ENCODE results near the gene IKZF3. TPM values are rescaled to one million over a fixed set of nuclear protein-coding genes. Genes with fewer than 3 reads are reported as not detected.
A peak's percentile ranks its signal among the peaks of the same experiment; 100 is the strongest.

The IKZF3 gene
- total RNA-seq, 2 donors from 2014 or later: 0.11 to 0.18 TPM

DNA sequence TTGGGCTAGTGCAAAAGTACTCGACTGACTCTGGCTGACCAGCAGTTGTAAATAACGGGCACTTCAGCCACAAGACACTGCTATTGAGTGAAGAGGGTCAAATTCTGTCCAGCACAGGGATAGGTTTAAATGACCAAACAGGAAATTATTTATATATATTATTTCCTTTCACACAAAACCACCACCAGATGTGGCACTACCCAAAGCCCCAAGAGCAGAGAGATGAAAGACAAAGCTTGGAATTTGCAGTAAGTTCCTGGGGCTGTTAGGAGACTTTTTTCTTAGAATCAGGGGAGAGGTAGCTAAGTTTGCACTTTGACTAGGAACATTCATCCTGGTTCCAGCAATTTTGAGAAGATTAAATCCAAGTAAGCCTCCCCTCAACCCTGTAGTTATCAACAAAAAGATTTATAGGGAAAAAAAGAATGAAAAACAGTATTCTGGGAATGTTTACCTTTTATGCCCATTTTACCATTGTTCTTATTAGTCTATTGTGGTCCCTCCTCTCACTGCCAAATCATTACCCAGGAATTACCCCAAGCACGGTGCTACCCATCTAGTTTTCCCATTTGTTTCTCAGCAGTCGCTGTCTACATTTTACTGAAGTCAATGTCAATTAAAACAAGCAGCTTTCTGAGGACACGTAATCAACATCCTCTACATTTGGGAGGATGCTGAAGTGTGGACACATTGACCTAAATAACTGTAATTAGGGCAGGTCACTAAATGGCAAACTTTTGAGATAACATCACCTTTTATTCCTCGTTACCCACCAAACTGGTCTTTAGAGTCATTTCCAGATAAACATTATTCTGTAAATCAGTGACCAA lies 82.9 kb downstream of the IKZF3 start:
- H3K27ac ChIP-seq (ENCODE audit: low read depth, low read length): no peak overlapping the region
- H3K27me3 Mint-ChIP-seq (ENCODE audit: insufficient read depth): no peaks in the 10 kb centered on the region

DNA sequence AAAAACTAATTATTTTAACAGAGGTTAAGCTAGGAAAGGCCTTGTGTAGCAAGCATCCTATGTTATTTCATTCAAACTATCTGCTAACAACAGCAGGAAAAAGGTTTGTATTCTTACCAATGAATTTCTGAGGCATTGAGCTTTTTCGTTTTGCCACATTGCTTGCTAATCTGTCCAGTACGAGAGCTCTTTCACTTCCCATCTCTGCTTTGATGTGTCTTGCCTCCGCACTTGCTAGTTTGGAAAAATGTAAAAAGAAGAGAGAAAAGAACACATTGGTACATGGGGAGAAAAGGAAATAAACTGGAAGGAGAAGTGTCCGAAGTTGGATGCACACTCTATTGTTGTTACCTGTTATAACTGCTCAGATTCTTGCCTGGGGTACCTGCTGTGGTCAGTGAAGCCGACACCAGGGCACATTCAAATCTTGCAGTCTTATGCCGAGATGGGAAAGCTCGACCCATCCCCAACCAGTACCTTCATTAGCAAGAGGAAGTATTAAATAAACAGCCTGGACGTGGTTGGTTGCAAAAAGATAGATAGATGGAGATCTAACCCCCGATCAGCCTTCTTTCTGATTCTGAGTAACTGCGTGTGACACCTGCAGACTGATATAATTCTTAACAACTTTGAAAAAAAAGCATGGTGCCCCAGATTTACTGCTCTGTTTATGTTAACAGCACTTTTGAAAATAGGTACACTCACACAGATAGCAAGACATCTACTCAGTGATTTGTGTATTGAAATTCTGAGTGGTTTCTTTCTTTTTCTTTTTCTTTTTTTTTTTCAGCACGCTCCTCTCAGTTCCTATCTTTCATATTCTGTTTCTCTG lies 86.4 kb downstream of the IKZF3 start:
- Histone ChIP-seq H3K4me3 (ENCODE audit: low read length) (no peak overlapping the region), H3K4me1 (ENCODE audit: control insufficient read depth, insufficient read depth, low read length) (no peaks in the 10 kb centered on the region), H3K9ac (ENCODE audit: extremely low read depth, low read length, poor library complexity, severe bottlenecking) (no peak overlapping the region), H3K27ac (ENCODE audit: low read depth, low read length) (no peak overlapping the region), H3K9me3 (ENCODE audit: control insufficient read depth, low read length) (no peaks in the 10 kb centered on the region), H3K36me3 (ENCODE audit: control insufficient read depth, insufficient read depth, low read length) (no peaks in the 10 kb centered on the region), H3K27me3 (ENCODE audit: control insufficient read depth, insufficient read depth, low read length, poor library complexity, severe bottlenecking) (no peaks in the 10 kb centered on the region)
- no peaks in the 10 kb centered on the region for H3K27me3 Mint-ChIP-seq (ENCODE audit: insufficient read depth)
- no peaks in the 10 kb centered on the region for H3K9me3 Mint-ChIP-seq
- no peaks in the 10 kb centered on the region for H3K36me3 Mint-ChIP-seq (ENCODE audit: low read depth)
- no peak overlapping the region for H3K4me3 Mint-ChIP-seq
- H3K27ac Mint-ChIP-seq: no peak overlapping the region
- WGBS, 2 experiments (ENCODE audit: insufficient coverage in 1 of 2, insufficient read length in 1 of 2): 81 to 85% methylated on average over 11 of the region's 11 CpGs
- H3K4me1 Mint-ChIP-seq: peaks cover 3% of the 10 kb centered on the region
- TF ChIP-seq, protein P1, sequence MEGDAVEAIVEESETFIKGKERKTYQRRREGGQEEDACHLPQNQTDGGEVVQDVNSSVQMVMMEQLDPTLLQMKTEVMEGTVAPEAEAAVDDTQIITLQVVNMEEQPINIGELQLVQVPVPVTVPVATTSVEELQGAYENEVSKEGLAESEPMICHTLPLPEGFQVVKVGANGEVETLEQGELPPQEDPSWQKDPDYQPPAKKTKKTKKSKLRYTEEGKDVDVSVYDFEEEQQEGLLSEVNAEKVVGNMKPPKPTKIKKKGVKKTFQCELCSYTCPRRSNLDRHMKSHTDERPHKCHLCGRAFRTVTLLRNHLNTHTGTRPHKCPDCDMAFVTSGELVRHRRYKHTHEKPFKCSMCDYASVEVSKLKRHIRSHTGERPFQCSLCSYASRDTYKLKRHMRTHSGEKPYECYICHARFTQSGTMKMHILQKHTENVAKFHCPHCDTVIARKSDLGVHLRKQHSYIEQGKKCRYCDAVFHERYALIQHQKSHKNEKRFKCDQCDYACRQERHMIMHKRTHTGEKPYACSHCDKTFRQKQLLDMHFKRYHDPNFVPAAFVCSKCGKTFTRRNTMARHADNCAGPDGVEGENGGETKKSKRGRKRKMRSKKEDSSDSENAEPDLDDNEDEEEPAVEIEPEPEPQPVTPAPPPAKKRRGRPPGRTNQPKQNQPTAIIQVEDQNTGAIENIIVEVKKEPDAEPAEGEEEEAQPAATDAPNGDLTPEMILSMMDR (conservative IDR thresholded peaks at IDR 0.05): no peak
- peak; percentile 36 for DNase-seq

More for the DNA sequence above, 82.9 kb downstream of the IKZF3 start:
- H3K36me3 Mint-ChIP-seq (ENCODE audit: low read depth): no peaks in the 10 kb centered on the region
- no peaks in the 10 kb centered on the region for H3K36me3 ChIP-seq (ENCODE audit: control insufficient read depth, insufficient read depth, low read length)
- WGBS, 2 experiments (ENCODE audit: insufficient coverage in 1 of 2, insufficient read length in 1 of 2): 81 to 92% methylated on average over 4 to 6 of the region's 6 CpGs
- no peaks in the 10 kb centered on the region for H3K4me1 ChIP-seq (ENCODE audit: control insufficient read depth, insufficient read depth, low read length)
- no peak overlapping the region for H3K27ac Mint-ChIP-seq
- H3K9ac ChIP-seq (ENCODE audit: extremely low read depth, low read length, poor library complexity, severe bottlenecking): no peak overlapping the region
- no peaks in the 10 kb centered on the region for H3K9me3 Mint-ChIP-seq
- H3K27me3 ChIP-seq (ENCODE audit: control insufficient read depth, insufficient read depth, low read length, poor library complexity, severe bottlenecking): no peaks in the 10 kb centered on the region
- no peak for DNase-seq
- H3K4me3 Mint-ChIP-seq: no peak overlapping the region
- no peak overlapping the region for H3K4me3 ChIP-seq (ENCODE audit: low read length)
- H3K4me1 Mint-ChIP-seq: no peaks in the 10 kb centered on the region
- TF ChIP-seq, protein P1 (conservative IDR thresholded peaks at IDR 0.05): no peak
- H3K9me3 ChIP-seq (ENCODE audit: control insufficient read depth, low read length): no peaks in the 10 kb centered on the region

DNA sequence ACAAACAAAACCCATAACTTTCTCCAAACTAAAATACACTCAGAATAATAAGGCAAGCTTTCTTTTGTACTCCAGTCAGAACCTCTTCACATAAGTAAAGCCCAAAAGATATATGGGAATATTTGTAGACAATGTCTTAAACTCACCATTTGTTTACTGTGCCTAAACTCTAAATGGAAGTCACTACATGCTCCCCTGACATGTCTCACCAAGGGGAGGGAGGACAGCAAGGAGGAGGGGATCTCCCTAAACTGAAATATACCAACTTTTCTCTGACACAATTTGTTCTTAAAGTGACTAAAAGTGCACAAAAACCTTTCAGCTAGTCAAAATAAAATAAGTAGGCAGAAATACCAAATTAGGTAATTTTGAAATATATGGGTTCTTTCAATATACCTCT lies 87.9 kb downstream of the IKZF3 start:
- H3K9me3 ChIP-seq (ENCODE audit: control insufficient read depth, low read length): no peaks in the 10 kb centered on the region
- TF ChIP-seq, protein P1 (conservative IDR thresholded peaks at IDR 0.05): no peak
- H3K36me3 ChIP-seq (ENCODE audit: control insufficient read depth, insufficient read depth, low read length): no peaks in the 10 kb centered on the region
- Mint-ChIP-seq H3K36me3 (ENCODE audit: low read depth) (no peaks in the 10 kb centered on the region), H3K4me3 (no peak overlapping the region), H3K9me3 (no peaks in the 10 kb centered on the region), H3K27ac (no peak overlapping the region), H3K4me1 (peaks cover 5% of the 10 kb centered on the region), H3K27me3 (ENCODE audit: insufficient read depth) (no peaks in the 10 kb centered on the region)
- peak; percentile 6 for DNase-seq
- no peak overlapping the region for H3K27ac ChIP-seq (ENCODE audit: low read depth, low read length)
- no peak overlapping the region for H3K4me3 ChIP-seq (ENCODE audit: low read length)
- no peaks in the 10 kb centered on the region for H3K4me1 ChIP-seq (ENCODE audit: control insufficient read depth, insufficient read depth, low read length)
- H3K9ac ChIP-seq (ENCODE audit: extremely low read depth, low read length, poor library complexity, severe bottlenecking): no peak overlapping the region
- H3K27me3 ChIP-seq (ENCODE audit: control insufficient read depth, insufficient read depth, low read length, poor library complexity, severe bottlenecking): no peaks in the 10 kb centered on the region

Measured in endodermal cell (in vitro differentiated cells).